Ovary (tissue), 3 donors: ENCODE measurements around the gene BTG2.
A peak's percentile ranks its signal among the peaks of the same experiment; 100 is the strongest.

Experiments used
- POLR2A ChIP-seq: fragments of 450-650 bp; IDR thresholded peaks from one replicate; pipeline ENCODE4 v1.6.1; 2017; ENCODE audit warnings: antibody characterized with exemption, mild to moderate bottlenecking, moderate library complexity
- TF ChIP-seq, protein P1 (sequence below), 3 donors: fragments of 450-650 bp in 2 of 3; fragments of 200-600 bp in 1 of 3; IDR thresholded peaks; one replicate each; pipeline versions ENCODE4 v1.5.1 to v1.8.0; 2016 to 2022; ENCODE audit warnings: antibody characterized with exemption in 3 of 3, mild to moderate bottlenecking in 1 of 3
- donor health status: DM: no; HTN: no; CAD: no.

- TF ChIP-seq, protein P1, sequence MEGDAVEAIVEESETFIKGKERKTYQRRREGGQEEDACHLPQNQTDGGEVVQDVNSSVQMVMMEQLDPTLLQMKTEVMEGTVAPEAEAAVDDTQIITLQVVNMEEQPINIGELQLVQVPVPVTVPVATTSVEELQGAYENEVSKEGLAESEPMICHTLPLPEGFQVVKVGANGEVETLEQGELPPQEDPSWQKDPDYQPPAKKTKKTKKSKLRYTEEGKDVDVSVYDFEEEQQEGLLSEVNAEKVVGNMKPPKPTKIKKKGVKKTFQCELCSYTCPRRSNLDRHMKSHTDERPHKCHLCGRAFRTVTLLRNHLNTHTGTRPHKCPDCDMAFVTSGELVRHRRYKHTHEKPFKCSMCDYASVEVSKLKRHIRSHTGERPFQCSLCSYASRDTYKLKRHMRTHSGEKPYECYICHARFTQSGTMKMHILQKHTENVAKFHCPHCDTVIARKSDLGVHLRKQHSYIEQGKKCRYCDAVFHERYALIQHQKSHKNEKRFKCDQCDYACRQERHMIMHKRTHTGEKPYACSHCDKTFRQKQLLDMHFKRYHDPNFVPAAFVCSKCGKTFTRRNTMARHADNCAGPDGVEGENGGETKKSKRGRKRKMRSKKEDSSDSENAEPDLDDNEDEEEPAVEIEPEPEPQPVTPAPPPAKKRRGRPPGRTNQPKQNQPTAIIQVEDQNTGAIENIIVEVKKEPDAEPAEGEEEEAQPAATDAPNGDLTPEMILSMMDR (IDR thresholded peaks at IDR 0.05), result no peak
- TF ChIP-seq POLR2A, result peak; percentile 82
Observed at GRCh38 chr1:203326830-203327683, 21.7 kb downstream of the BTG2 start.
